SH-SY5Y (cell line): ENCODE results near the gene AADACL3.

ENCODE experiments used
- GATA2 ChIP-seq: IDR thresholded peaks from 2 replicates; pipeline ENCODE4 v1.6.1; 2011; ENCODE audit warnings: mild to moderate bottlenecking, low read depth, low read length
- GATA3 ChIP-seq: IDR thresholded peaks from 2 replicates; pipeline ENCODE4 v1.6.1; 2011; ENCODE audit warnings: low read depth, mild to moderate bottlenecking, low read length, moderate library complexity

- TF ChIP-seq GATA2 (peak; percentile 90), GATA3 (peak; percentile 88)
Measured at GRCh38 chr1:12745126-12745991, 29.4 kb downstream of the AADACL3 start.
